ENCODE measurements around the gene EEIG1.

GRCh38 chr9:128008171-128008570, 27.4 kb upstream of the EEIG1 start:
- TF ChIP-seq CTCF (IDR thresholded peaks at IDR 0.05) (no peak), POLR2A (IDR thresholded peaks at IDR 0.05) (no peak)

Data from body of pancreas (tissue), 4 donors.